GM12865 (cell line): Measurements from ENCODE around the gene UQCR10.
A peak's percentile ranks its signal among the peaks of the same experiment; 100 is the strongest.

ENCODE experiments used
- DNase-seq: peaks from one replicate; pipeline ENCODE4 v3.0.0; 2010; ENCODE audit warnings: low read depth
- H3K4me3 ChIP-seq: 2 replicates; pipeline ENCODE4 v1.5.1; 2011; ENCODE audit warnings: mild to moderate bottlenecking, low read depth, low read length, control low read depth
- CTCF ChIP-seq: IDR thresholded peaks from 2 replicates; pipeline ENCODE4 v1.5.1; 2011; ENCODE audit warnings: low read length, control low read depth, low read depth, inconsistent platforms; ENCODE audit not compliant: insufficient read depth; ENCODE audit errors: missing control alignments

The UQCR10 gene

DNA sequence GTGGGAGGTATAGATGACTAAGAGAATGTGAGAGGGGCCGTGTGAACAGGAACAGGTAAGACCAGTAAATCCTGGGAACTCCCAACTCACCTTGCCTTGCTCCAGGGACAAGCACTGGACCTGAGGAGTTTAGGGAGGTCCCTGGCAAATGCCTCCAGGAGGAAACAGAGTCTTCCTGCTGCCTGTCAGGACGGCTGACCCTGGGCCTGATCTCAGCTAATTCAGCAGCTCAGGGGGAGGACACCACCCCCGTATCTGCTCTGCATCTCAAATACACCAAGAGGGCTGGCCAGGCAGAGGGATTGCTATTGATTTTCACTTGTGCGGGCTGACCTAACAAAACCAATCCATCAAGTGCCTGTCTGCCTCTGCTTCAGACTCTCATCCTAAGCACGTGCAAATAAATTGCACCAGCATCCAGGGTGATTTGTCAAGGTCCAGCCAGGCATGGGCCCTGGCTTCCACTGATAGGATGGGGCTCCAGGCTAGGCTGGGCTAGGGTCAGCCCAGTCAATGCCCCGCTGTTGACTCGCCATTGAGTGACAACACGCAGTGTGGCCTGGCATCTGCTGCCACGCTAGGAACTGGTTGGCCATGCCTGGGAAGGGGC lies 20.3 kb downstream of the UQCR10 start:
- H3K4me3 ChIP-seq: no peak overlapping the region
- DNase-seq: no peak
- TF ChIP-seq CTCF: no peak

GRCh38 chr22:29788339-29789279 lies 21.4 kb downstream of the UQCR10 start:
- H3K4me3 ChIP-seq: no peak overlapping the region
- TF ChIP-seq CTCF: no peak
- no peak for DNase-seq

DNA sequence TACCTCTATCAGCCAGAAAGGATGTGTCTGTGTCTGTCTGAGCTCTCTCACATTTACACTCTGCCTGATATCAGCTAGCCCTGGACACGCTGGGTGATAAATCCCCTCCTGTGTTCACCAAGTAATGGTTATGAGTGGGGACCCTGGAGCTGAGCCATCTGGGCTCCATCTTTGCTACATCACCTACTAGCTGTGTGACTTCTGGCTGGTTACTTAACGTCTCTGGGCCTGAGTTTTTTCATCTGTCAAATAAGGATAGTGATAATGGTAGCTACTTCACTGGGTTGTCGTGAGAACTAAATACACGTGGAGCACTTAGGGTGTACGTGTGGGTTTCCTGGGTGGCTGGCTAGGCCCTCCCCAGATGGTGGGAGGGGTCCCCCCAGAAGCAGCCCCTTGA lies 22.9 kb downstream of the UQCR10 start:
- DNase-seq: no peak
- H3K4me3 ChIP-seq: no peak overlapping the region
- no peak for TF ChIP-seq CTCF

DNA sequence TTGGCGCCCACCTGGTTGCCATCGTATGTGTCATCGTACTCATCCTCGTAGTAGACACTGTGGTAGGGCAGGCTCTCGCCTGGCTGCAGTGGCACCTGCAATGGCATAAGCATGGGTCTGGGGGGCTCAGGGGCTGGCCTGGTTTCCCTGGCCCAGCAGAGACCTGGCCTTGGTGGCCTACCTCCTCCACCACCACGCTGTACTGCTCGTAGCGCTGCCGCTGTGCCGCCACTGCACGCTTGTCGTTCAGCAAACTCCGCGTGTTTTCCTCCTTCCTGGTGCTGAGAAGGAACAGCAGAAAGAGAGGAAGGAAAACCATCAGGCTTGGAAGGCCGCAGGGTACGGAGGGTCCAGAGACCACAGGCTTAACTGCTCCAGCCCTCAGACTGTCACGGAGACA lies 26.2 kb downstream of the UQCR10 start:
- no peak for TF ChIP-seq CTCF
- no peak for DNase-seq
- no peak overlapping the region for H3K4me3 ChIP-seq

- TF ChIP-seq CTCF: no peak
Observed at GRCh38 chr22:29795663-29796062, 28.5 kb downstream of the UQCR10 start.

DNA sequence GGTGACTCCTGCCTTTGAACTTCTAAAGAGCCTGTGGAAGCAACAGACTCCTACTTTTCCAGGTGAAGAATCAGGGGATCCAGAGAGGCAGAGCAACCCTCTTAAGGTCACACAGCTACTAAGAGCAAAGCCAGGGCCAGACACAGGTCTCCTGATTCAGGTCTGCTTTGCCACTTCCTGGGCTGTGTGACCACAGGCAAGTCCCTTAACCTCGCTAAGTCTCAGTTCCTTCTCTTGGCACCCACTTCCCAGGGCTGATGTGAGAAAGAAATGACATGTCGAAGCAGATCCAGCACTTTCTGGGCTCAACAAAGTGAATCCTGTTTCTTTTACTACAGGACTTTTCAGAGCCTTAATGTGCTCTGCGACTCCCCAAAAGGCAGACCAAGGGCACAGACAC lies 30.2 kb downstream of the UQCR10 start:
- DNase-seq: peak; percentile 87

More at GRCh38 chr22:29795663-29796062, 28.5 kb downstream of the UQCR10 start:
- H3K4me3 ChIP-seq: no peak overlapping the region
- no peak for DNase-seq

More for the DNA sequence above, 30.2 kb downstream of the UQCR10 start:
- no peak for TF ChIP-seq CTCF
- H3K4me3 ChIP-seq: no peak overlapping the region
